Measurements from ENCODE around the gene CSKMT.
A peak's percentile ranks its signal among the peaks of the same experiment; 100 is the strongest.
"Not testable (repeated sequence)": the region's sequence is repeated elsewhere in the genome, so short reads cannot be mapped to it uniquely, and the experiment has no call there.

Gene CSKMT

GRCh38 chr11:62665075-62665598 lies at the start of gene CSKMT, which contains the start of gene C11orf98:
Gene CSKMT, plus strand, starts transcription at chr11:62665312. Its CDS starts 568 bp downstream, at chr11:62665880.
Gene C11orf98, minus strand, starts transcription at chr11:62665210. Its CDS starts 41 bp downstream, at chr11:62665169.
- DNase-seq: peak; percentile 98

DNA sequence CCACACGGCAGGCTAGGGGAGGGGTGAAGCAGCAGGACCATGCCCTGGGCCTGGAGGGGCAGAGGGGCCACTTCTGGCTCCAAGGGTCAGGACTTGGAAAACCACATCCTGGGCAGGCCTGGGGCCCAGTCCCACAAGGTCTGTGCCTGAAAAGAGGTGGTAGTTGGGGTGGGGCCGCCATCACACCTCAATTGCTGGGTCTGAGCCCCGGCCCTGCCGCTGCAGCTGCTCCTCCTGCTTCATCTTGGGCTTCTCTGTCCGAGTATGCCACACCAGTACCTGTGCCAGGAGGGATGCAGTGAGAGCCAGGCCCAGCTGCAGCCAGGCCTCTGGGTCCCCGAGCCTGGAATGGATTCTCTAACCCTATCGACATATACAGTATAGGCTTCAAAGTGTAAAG lies 49.6 kb upstream of the CSKMT start:
- DNase-seq: no peak

DNA sequence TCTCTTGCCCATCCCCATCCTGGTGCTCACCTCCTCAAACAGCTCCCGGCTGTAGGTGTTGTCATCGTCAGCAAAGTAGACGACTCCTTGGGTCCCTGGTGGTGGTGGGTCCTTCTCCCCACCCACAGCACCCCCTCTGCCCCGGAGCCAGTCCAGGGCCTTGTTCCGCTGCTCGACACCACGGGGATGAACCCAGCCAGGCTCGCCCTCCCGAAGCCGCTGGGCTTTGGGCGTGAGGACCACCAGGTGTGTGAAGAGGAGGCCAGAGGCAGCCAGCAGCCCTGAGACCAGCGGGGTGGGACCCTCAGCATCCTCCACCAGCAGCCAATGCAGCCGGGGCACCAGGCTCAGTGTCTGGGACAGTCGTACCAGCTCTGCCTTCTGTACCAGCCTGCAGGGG lies 48.2 kb upstream of the CSKMT start:
- DNase-seq: not testable (repeated sequence)

DNA sequence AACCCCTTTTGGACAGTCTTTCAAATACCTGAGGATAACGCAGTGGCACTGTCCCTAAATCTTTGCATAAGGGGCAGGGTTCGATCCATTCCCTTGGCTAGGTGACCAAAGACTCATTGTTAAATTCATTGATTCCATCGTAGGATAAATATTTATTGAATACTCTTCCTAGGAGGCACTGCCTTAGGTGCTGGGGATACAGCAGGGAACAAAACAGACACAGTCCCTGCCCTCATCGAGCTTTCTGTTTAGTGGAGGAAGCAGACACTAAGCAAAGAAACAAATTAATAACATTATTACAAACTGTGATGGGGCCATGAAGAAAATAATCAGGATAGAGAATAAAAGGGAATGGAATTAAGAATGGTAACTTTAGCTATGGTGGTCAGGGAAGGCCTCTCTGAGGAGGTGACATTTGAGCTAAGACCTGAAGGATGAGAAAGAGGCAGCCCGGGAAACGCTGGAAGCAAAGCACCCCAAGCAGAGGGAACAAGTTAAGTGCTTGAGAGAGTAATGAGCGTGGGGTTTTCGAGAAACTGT lies 44.0 kb upstream of the CSKMT start:
- DNase-seq: no peak

DNA sequence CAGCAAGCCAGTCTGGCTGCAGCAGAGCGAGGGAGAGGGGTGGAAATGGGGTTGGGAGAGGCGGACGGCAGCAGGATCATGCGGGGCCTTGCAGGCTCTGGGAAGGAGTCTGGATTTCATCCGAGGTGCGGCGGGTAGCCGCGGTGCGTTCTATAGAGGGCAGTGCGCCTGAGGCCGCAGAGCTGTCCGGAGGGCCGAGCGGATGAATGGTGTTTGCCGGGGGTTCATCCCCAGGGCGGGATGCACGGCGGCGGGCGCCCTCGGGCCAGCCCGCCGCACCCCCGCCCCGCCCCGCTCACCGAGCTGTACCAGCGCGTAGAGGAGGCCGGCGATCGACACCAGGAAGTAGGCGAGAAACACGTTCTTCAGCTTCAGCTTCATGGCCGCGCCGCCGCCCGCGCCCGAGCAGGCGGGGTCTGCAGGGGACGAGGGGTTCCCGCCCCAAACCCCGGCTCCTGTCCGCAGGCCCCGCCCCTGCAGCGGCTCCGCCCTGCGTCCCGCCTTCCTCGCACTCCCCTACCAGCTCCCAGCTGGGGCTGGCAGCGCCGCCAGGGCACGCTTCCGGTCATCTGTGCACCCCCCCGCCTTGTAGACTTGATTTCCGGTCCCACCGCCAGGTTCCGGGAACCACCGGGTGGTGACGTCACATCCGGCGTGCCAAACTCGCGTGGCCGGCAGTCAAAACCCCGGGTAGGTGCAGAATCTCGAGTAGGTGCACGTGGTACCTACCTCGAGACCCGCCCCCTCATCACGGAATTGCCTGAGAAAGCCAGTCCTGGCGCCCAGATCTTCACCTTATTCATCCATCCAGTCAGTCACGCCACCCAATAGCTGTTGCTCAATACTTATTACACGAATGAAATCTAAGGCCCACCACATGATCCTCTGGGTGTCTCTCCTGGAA lies 43.3 kb upstream of the CSKMT start, which contains the start of gene B3GAT3:
B3GAT3 (minus strand) TSS at position 420 of the 904 bp plus-strand sequence; CDS start at position 381, 39 bp downstream.
- DNase-seq: peak; percentile 98

DNA sequence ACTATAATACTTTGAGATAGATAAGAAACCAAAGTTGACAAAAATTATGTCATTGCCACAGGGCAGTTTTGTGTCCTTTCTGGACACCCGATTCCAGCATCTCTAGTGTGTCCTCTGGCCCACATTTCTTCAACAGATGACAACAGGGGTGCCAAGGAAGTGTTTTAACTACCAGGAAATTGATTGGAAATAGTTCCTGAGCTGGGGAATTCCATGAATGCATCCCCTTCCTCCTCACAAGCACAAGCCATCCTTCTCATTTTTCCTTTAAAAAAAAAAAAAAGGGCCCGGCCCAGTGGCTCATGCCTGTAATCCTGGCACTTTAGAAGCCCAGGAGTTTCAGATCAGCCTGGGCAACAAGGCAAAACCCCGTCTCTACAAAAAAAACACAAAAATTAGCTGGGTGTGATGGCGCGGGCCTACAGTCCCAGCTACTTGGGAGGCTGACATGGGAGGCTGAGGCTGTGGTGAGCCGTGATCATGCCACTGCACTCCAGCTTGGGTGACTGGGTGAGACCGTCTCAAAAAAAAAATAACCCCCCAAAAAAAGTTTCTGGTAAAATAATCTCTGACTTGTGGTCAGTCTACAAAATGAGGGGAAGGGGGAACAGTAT lies 42.5 kb upstream of the CSKMT start:
- no peak for DNase-seq

GRCh38 chr11:62627713-62628112 lies 37.4 kb upstream of the CSKMT start:
- no peak for DNase-seq

- no peak for DNase-seq
Measured at GRCh38 chr11:62632492-62632891, 32.6 kb upstream of the CSKMT start.

- DNase-seq: no peak
Measured at GRCh38 chr11:62644220-62644619, 20.9 kb upstream of the CSKMT start.

DNA sequence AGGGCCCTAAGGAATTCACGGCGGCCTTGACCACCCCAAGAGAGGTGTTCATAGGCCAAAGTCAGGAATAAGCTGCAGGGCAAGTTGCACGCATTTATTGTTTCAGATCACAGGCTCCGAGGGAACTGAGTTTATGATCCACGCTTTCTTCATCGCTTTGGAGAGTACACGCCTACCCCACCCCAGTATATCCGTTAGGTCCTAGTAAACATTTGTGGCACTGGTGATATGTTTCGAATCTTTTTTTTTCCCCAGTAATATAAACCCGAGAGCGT lies 19.5 kb upstream of the CSKMT start:
- no peak for DNase-seq

DNA sequence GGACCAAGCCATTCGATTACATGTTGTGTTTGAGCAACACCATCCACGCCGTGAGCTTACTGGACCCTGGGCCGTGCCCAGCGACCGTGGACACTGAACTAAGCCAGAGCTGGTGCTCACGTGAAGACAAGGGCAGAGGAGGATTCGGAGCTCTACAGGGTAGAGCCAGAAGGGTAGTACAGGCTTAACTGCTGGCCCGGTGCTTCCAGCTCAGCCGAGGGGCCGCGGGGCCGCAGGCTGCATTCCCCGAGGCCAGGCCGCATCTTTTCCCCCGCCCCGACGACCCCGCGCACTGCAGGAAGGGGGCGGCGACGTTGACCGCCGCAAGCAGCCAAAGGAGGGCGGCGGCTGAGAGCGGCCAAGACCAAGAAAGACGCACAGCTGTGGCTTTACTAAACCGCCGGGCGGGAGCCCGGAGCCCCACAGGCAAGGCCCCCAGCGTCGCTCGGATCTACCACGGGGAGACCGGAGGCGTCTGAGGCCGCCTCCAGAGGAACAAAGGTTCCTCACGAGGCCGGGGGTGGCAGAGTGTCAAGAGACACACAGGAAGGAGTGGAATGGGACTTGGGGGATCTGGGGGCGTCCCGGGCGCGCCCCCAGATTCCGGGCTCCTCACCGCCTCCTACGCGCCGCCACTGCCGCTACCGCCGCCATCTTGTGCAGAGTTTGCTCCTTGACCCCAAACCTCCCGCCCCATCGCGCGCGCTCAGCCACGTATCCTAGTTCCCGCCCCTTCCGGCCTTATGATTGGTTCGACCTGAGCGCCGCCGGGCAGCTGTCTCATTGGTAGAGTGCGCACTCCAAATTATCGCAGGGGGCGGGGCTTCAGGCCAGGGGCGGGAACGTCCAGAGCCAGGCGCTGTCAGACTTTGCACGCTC lies 18.9 kb upstream of the CSKMT start, which contains the start of gene GANAB:
GANAB (minus strand) TSS at position 668 of the 879 bp plus-strand sequence; CDS start at position 654, 14 bp downstream.
- peak; percentile 100 for DNase-seq

- DNase-seq: no peak
Measured at GRCh38 chr11:62646825-62647608, 18.1 kb upstream of the CSKMT start.

GRCh38 chr11:62647609-62648005 lies 17.5 kb upstream of the CSKMT start:
- DNase-seq: no peak

- DNase-seq: no peak
Measured at GRCh38 chr11:62648185-62648966, 16.7 kb upstream of the CSKMT start.

DNA sequence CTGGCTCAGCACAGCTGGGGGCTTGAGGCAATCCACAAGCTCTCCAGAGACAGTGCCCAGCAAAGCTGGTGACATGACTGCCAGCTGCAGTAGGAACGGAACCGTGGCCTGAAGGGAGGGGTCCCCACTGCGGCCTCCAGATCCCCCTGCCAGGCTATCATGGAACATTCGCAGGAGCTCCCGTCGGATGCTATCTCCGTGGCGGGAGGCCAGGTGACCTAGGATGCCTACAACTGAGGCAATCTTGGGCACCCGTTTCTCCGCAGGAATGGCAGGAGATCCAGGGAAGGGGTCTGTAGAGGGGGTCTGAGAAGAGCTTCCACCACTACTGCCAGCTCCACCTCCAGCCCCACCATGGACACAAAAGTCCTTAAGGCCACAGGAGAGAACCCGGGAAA lies 16.1 kb upstream of the CSKMT start:
- DNase-seq: no peak

DNA sequence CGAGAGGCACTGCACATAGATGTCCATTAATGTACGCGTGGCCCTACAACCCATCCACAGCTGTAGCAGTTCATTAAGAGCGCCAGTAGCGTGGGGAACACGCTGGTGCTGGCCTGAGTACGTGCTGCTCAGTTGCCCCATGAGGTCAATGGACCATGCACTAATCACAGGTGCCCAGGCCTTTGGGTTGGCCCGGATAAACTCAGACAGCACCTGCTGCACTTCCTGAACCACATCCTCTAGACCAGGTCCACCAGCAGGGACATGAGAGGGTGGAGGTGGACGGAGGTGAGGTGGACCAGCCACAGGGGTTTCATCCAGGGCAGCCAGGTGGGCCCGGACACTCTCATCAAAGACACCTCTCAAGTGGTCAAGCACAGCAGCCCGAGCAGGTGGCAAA lies 15.6 kb upstream of the CSKMT start:
- no peak for DNase-seq

DNA sequence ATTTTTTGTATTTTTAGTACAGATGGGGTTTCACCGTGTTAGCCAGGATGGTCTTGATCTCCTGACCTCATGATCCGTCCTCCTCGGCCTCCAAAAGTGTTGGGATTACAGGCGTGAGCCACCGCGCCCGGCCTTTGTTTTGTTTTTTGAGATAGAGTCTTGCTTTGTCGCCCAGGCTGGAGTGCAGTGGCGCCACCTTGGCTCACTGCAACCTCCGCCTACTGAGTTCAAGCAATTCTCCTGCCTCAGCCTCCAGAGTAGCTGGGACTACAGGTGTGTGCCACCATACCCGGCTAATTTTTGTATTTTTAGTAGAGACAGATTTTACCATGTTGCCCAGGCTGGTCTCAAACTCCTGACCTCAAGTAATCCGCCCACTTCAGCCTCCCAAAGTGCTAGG lies 14.8 kb upstream of the CSKMT start:
- DNase-seq: not testable (repeated sequence)

GRCh38 chr11:62652161-62653006 lies 12.7 kb upstream of the CSKMT start:
- peak; percentile 39 for DNase-seq

GRCh38 chr11:62654297-62654696 lies 10.8 kb upstream of the CSKMT start:
- no peak for DNase-seq

All from activated CD4-positive, alpha-beta T cell treated with anti-CD3 and anti-CD28 coated beads, Interleukin-2, amount 50 U/mL, for 16 hours (primary cell).